H1 (cell line): ENCODE measurements around the gene PLEKHN1. TPM values are rescaled to one million over a fixed set of nuclear protein-coding genes. Genes with fewer than 3 reads are reported as not detected.

Source experiments
- CTCF ChIA-PET: fragments of 300-600 bp; sonication (Branson Sonifier 250); formaldehyde crosslinking; loops from one replicate; lab custom pipeline; 2021; ENCODE audit not compliant: partially characterized antibody; lab: Charles Lee
- POLR2A ChIA-PET: fragments of 300-600 bp; sonication (Branson Sonifier 250); formaldehyde crosslinking; loops from one replicate; lab custom pipeline; 2021; ENCODE audit warnings: inconsistent platforms; ENCODE audit not compliant: partially characterized antibody; lab: Charles Lee
- DNase-seq, 2 experiments: peaks; one replicate each; pipeline versions ENCODE4 v3.0.0 to v3.0.0-alpha.2; 2010 to 2022; ENCODE audit warnings: low spot score in 2 of 2, low read depth in 1 of 2, mixed read lengths in 1 of 2
- FAIRE-seq: peaks from 2 replicates; lab custom pipeline; 2011; peaks lifted over from hg19 to GRCh38; lab: Jason Lieb, UNC
- H2AFZ ChIP-seq: 2 replicates; pipeline ENCODE4 v1.8.1; 2012; ENCODE audit warnings: low read length, inconsistent platforms
- H2AK5ac ChIP-seq: 2 replicates; pipeline ENCODE4 v1.6.1; 2013; ENCODE audit warnings: low read depth, low read length
- H2BK120ac ChIP-seq: replicated peaks from 2 replicates; pipeline ENCODE3; 2013; ENCODE audit warnings: low read depth, low read length, inconsistent platforms
- H2BK12ac ChIP-seq: 2 replicates; pipeline ENCODE4 v1.6.1; 2013; ENCODE audit warnings: low read depth, low read length
- H2BK15ac ChIP-seq: 2 replicates; pipeline ENCODE4 v1.6.1; 2013; ENCODE audit warnings: low read length
- H2BK20ac ChIP-seq: 2 replicates; pipeline ENCODE4 v1.6.1; 2013; ENCODE audit warnings: low read length
- H2BK5ac ChIP-seq: 2 replicates; pipeline ENCODE4 v1.6.1; 2013; ENCODE audit warnings: low read depth, low read length
- H3K14ac ChIP-seq: 2 replicates; pipeline ENCODE4 v1.6.1; 2013; ENCODE audit warnings: inconsistent platforms; ENCODE audit not compliant: insufficient read length
- H3K18ac ChIP-seq: 2 replicates; pipeline ENCODE4 v1.6.1; 2013; ENCODE audit warnings: low read length; ENCODE audit errors: extremely low read depth
- H3K23ac ChIP-seq: 2 replicates; pipeline ENCODE4 v1.6.1; 2013; ENCODE audit warnings: inconsistent platforms; ENCODE audit not compliant: insufficient read length
- H3K23me2 ChIP-seq: 2 replicates; pipeline ENCODE4 v1.6.1; 2013; ENCODE audit warnings: low read depth, low read length
- H3K27ac ChIP-seq: 2 replicates; pipeline ENCODE4 v1.6.1; 2011; ENCODE audit warnings: low read depth, low read length, inconsistent platforms
- H3K27me3 ChIP-seq, 4 experiments: replicated peaks in 1 of 4; 1 replicate in 1 of 4; 2 replicates in 3 of 4; pipeline versions ENCODE4 v1.6.1 to v1.8.1; 2011 to 2013; ENCODE audit warnings: low read length in 3 of 4, mild to moderate bottlenecking in 3 of 4, inconsistent platforms in 2 of 4, mixed read lengths in 2 of 4, moderate library complexity in 1 of 4; ENCODE audit not compliant: control insufficient read depth in 3 of 4, insufficient read depth in 3 of 4; ENCODE audit errors: extremely low read depth in 1 of 4
- H3K36me3 ChIP-seq, 4 experiments: 2 replicates each; pipeline versions ENCODE4 v1.6.1 to v1.8.1; 2011 to 2013; ENCODE audit warnings: mild to moderate bottlenecking in 4 of 4, low read length in 3 of 4, moderate library complexity in 2 of 4, control low read depth in 1 of 4, inconsistent platforms in 1 of 4; ENCODE audit not compliant: insufficient read depth in 4 of 4, control insufficient read depth in 2 of 4
- H3K4ac ChIP-seq: replicated peaks from 2 replicates; pipeline ENCODE3; 2013; ENCODE audit warnings: low read length, low read depth, mixed read lengths, inconsistent platforms; ENCODE audit not compliant: insufficient read length
- H3K4me1 ChIP-seq, 4 experiments: replicated peaks in 1 of 4; 1 replicate in 1 of 4; 2 replicates in 3 of 4; pipeline versions ENCODE4 v1.6.1 to v1.8.1; 2011 to 2013; ENCODE audit warnings: low read length in 3 of 4, inconsistent platforms in 2 of 4, mixed read lengths in 1 of 4; ENCODE audit not compliant: insufficient read depth in 4 of 4, control insufficient read depth in 3 of 4
- H3K4me2 ChIP-seq, 2 experiments: 2 replicates each; pipeline versions ENCODE4 v1.6.1 to v1.8.1; 2011 to 2013; ENCODE audit warnings: low read depth in 2 of 2, low read length in 2 of 2, control low read depth in 1 of 2, inconsistent platforms in 1 of 2, mild to moderate bottlenecking in 1 of 2; ENCODE audit not compliant: insufficient read depth in 1 of 2
- H3K4me3 ChIP-seq, 4 experiments: fragments of 200-600, 300-600 bp in 1 of 4; sonication (generic), shearing (Covaris generic), sonication (Bioruptor Twin) in 1 of 4; 2 replicates each; pipeline versions ENCODE4 v1.5.1 to v1.8.1; 2011 to 2016; ENCODE audit warnings: low read length in 4 of 4, low read depth in 3 of 4, control low read depth in 2 of 4, inconsistent platforms in 2 of 4, mild to moderate bottlenecking in 2 of 4, mixed read lengths in 1 of 4, moderate library complexity in 1 of 4; ENCODE audit not compliant: insufficient read depth in 2 of 4; ENCODE audit errors: extremely low read depth in 1 of 4
- H3K56ac ChIP-seq: replicated peaks from 2 replicates; pipeline ENCODE3; 2013; ENCODE audit warnings: low read depth, mild to moderate bottlenecking, mixed read lengths, low read length, inconsistent platforms; ENCODE audit not compliant: insufficient read length
- H3K79me1 ChIP-seq: 2 replicates; pipeline ENCODE4 v1.6.1; 2013; ENCODE audit warnings: low read depth, low read length, control low read depth
- H3K79me2 ChIP-seq, 2 experiments: 2 replicates each; pipeline versions ENCODE4 v1.6.1 to v1.8.1; 2012 to 2013; ENCODE audit warnings: low read length in 2 of 2, mild to moderate bottlenecking in 2 of 2, inconsistent platforms in 1 of 2; ENCODE audit not compliant: insufficient read depth in 2 of 2, control insufficient read depth in 1 of 2
- H3K9ac ChIP-seq, 4 experiments: replicated peaks in 1 of 4; 1 replicate in 1 of 4; 2 replicates in 3 of 4; pipeline versions ENCODE4 v1.6.1 to v1.8.1; 2011 to 2013; ENCODE audit warnings: low read depth in 3 of 4, low read length in 3 of 4, control low read depth in 2 of 4, mild to moderate bottlenecking in 2 of 4, moderate library complexity in 2 of 4, inconsistent platforms in 1 of 4; ENCODE audit errors: extremely low read depth in 1 of 4
- H3K9me3 ChIP-seq, 2 experiments: 2 replicates each; pipeline versions ENCODE4 v1.6.1 to v1.8.1; 2012 to 2013; ENCODE audit warnings: mild to moderate bottlenecking in 2 of 2, moderate library complexity in 2 of 2, control low read depth in 1 of 2, inconsistent platforms in 1 of 2, low read depth in 1 of 2, low read length in 1 of 2, mixed read lengths in 1 of 2; ENCODE audit not compliant: insufficient read depth in 2 of 2
- H4K20me1 ChIP-seq, 2 experiments: replicated peaks in 1 of 2; 2 replicates each; pipeline versions ENCODE3 to v1.8.1; 2011 to 2013; ENCODE audit warnings: inconsistent platforms in 2 of 2, low read length in 2 of 2, mild to moderate bottlenecking in 1 of 2; ENCODE audit not compliant: insufficient read depth in 2 of 2, control insufficient read depth in 1 of 2
- H4K5ac ChIP-seq: 2 replicates; pipeline ENCODE4 v1.6.1; 2013; ENCODE audit warnings: low read length, low read depth, mixed read lengths, inconsistent platforms; ENCODE audit not compliant: insufficient read length
- H4K8ac ChIP-seq: 2 replicates; pipeline ENCODE4 v1.8.0; 2013; ENCODE audit warnings: mild to moderate bottlenecking, moderate library complexity, low read length, inconsistent platforms; ENCODE audit not compliant: insufficient read depth; ENCODE audit errors: extremely low read depth
- H4K91ac ChIP-seq: replicated peaks from 2 replicates; pipeline ENCODE3; 2013; ENCODE audit warnings: low read length, mixed read lengths, inconsistent platforms; ENCODE audit not compliant: insufficient read length
- CTBP2 ChIP-seq: IDR thresholded peaks from 2 replicates; pipeline ENCODE4 v1.7.0; 2011; ENCODE audit warnings: borderline replicate concordance, mild to moderate bottlenecking, moderate library complexity, mixed read lengths, low read length; ENCODE audit not compliant: insufficient read depth, insufficient read length
- EZH2 ChIP-seq: fragments of 200-600 bp; sonication (generic); IDR thresholded peaks from 2 replicates; pipeline ENCODE4 v1.7.1; 2012; ENCODE audit warnings: low read depth, mild to moderate bottlenecking, moderate library complexity, low read length, inconsistent platforms; ENCODE audit not compliant: severe bottlenecking
- KDM5A ChIP-seq: fragments of 200-600 bp; IDR thresholded peaks from 2 replicates; pipeline ENCODE4 v1.7.1; 2012; ENCODE audit warnings: mild to moderate bottlenecking, low read length, inconsistent platforms, mixed read lengths
- RAD21 ChIP-seq, 2 experiments: IDR thresholded peaks in 1 of 2; conservative IDR thresholded peaks in 1 of 2; 2 replicates each; pipeline ENCODE4 v1.6.1; 2011; ENCODE audit warnings: low read depth in 2 of 2, low read length in 2 of 2, improper control_type of control experiment in 1 of 2, inconsistent platforms in 1 of 2, mild to moderate bottlenecking in 1 of 2, moderate library complexity in 1 of 2
- RBBP5 ChIP-seq: IDR thresholded peaks from 2 replicates; pipeline ENCODE4 v1.7.1; 2012; ENCODE audit warnings: low read depth, mild to moderate bottlenecking, inconsistent platforms, low read length, moderate library complexity, borderline replicate concordance
- SIN3A ChIP-seq, 2 experiments: IDR thresholded peaks in 1 of 2; conservative IDR thresholded peaks in 1 of 2; 2 replicates each; pipeline ENCODE4 v1.6.1; 2011 to 2012; ENCODE audit warnings: low read length in 2 of 2, improper control_type of control experiment in 1 of 2, low read depth in 1 of 2, mild to moderate bottlenecking in 1 of 2
- SIX5 ChIP-seq: IDR thresholded peaks from 2 replicates; pipeline ENCODE4 v1.6.1; 2011; ENCODE audit warnings: mild to moderate bottlenecking, low read depth, low read length
- SRF ChIP-seq: IDR thresholded peaks from 2 replicates; pipeline ENCODE4 v1.6.1; 2011; ENCODE audit warnings: mild to moderate bottlenecking, low read depth, low read length, moderate library complexity
- SUZ12 ChIP-seq: fragments of 200-600 bp; sonication (generic); IDR thresholded peaks from 2 replicates; pipeline ENCODE4 v1.6.1; 2012; ENCODE audit warnings: mild to moderate bottlenecking, inconsistent platforms, low read length, moderate library complexity, mixed read lengths
- TAF1 ChIP-seq: IDR thresholded peaks from 2 replicates; pipeline ENCODE4 v1.6.1; 2011; ENCODE audit warnings: mild to moderate bottlenecking, low read depth, low read length
- whole genome bisulfite sequencing, 2 experiments: shearing (Covaris generic) in 1 of 2; methylation state at CpG; one replicate each; pipeline versions ENCODE4 v1.1.6 to v1.1.7; 2013 to 2015; ENCODE audit warnings: low lambda C conversion rate in 2 of 2, mixed read lengths in 2 of 2, inconsistent platforms in 1 of 2, low coverage in 1 of 2, missing lambda C conversion rate in 1 of 2; ENCODE audit not compliant: insufficient replicate concordance in 2 of 2, insufficient coverage in 1 of 2, insufficient read length in 1 of 2; ENCODE audit errors: extremely low coverage in 1 of 2, missing lambda C conversion rate in 1 of 2; 5-methylcytosine and 5-hydroxymethylcytosine counted together
- polyA plus RNA-seq, 7 experiments: library from polyadenylated mRNA; depleted of rRNA in 3 of 7; stranded (reverse) in 5 of 7; unstranded in 2 of 7; fragments of >200 nt in 5 of 7; fragments of 200-250 nt in 2 of 7; gene quantifications; 1 replicate in 5 of 7; 2 replicates in 1 of 7; 4 replicates in 1 of 7; pipeline versions ENCODE4 v1.2.1 to v1.2.3, GENCODE V29; 2011 to 2013; ENCODE audit warnings: missing spikeins in 2 of 7, mixed read lengths in 2 of 7
- total RNA-seq: library from RNA; stranded (reverse); fragmentation: NEBNext Ultra II Directional; extraction: Animal tissue kit (Norgen Biotek cat#: 25700); gene quantifications from 2 replicates; pipeline ENCODE4 v1.2.1, GENCODE V29; 2021

The PLEKHN1 gene
- total and polyA plus RNA-seq, 2 of the 8 experiments (the other 6 are each of a cell fraction or from before 2014, with no cell fraction given), result 0.39 to 1.5 TPM

DNA sequence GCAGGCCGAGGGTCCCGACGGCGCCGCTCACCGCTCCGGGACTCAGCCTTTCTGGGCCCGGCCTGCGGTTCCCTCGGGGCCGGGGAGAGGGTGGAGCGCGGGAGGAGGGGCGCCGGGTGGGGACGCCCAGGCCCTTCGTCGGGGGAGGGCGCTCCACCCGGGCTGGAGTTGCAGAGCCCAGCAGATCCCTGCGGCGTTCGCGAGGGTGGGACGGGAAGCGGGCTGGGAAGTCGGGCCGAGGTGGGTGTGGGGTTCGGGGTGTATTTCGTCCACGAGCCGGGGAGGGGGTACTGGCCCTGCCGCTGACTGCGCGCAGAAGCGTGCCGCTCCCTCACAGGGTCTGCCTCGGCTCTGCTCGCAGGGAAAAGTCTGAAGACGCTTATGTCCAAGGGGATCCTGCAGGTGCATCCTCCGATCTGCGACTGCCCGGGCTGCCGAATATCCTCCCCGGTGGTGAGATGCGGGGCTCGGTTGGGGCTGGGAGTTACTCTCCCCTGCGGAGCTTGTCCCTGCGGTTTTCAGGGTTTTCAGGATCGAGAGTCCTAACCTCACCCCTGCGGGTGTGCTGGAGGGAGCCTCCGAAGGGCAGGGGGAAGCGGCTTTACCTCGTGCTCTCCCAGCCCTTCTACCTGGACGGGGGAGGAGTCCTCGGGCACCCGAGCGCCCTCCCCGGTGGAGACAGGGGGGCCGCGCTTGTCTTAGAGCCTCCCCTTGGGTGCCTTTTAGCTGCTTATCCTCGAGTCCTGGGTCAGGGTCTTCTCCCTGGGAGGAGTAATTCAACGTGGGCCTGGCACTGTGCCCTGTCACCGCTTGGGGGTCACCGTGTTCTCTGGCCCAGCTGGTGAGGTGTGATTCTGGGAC lies 40.5 kb upstream of the PLEKHN1 start:
- WGBS, 2 experiments, result 11% methylated on average over 30 of the region's 65 CpGs; no CpG with 5 or more reads in 1 of the 2 experiments
- no peak for DNase-seq
- TF ChIP-seq KDM5A (no peak), RAD21 (IDR thresholded peaks at IDR 0.05 in 1 of 2, conservative IDR thresholded peaks at IDR 0.05 in 1 of 2; ENCODE audit: low read depth in 2 of 2, low read length in 2 of 2) (0 out of 4 replicates have a peak, but pooled peaks of 1 of the 2 experiments have one; percentile 9), SIX5 (no peak), SRF (no peak), RBBP5 (no peak), EZH2 (peak; percentile 93), CTBP2 (peak; percentile 31), SUZ12 (peak; percentile 94), SIN3A (conservative IDR thresholded peaks at IDR 0.05 in 1 of 2, IDR thresholded peaks at IDR 0.05 in 1 of 2; ENCODE audit: low read depth in 1 of 2, low read length in 2 of 2) (no peak), TAF1 (no peak)

More for the DNA sequence above, 40.5 kb upstream of the PLEKHN1 start:
- H3K79me2 ChIP-seq, result no peaks in the 10 kb centered on the region
- peaks cover 0 to 8% (median 0%) of the 10 kb centered on the region in 4 experiments; a peak in 1 of 8 replicates for H3K36me3 ChIP-seq
- H3K56ac ChIP-seq, result no peak overlapping the region
- no peak overlapping the region for H3K27ac ChIP-seq
- H3K18ac ChIP-seq, result peak overlapping the region; percentile 32
- H4K91ac ChIP-seq, result no peak overlapping the region
- no peak overlapping the region for H3K9ac ChIP-seq
- H2AFZ ChIP-seq, result no peak overlapping the region
- H2BK20ac ChIP-seq, result no peak overlapping the region
- no peak overlapping the region for H2BK12ac ChIP-seq
- 0 out of 2 replicates have a peak overlapping the region, but pooled peaks have one; percentile 61 for H2BK15ac ChIP-seq
- H3K4me1 ChIP-seq, result peaks cover 0 to 35% (median 17%) of the 10 kb centered on the region in 4 experiments; a peak in 6 of 7 replicates
- H2BK120ac ChIP-seq, result no peak overlapping the region
- H3K9me3 ChIP-seq, result no peaks in the 10 kb centered on the region
- peaks cover 25 to 31% of the 10 kb centered on the region in 2 experiments for H4K20me1 ChIP-seq
- no peak overlapping the region for H3K23ac ChIP-seq
- peak overlapping the region; percentile 60 to 88 for H3K4me2 ChIP-seq
- no peak overlapping the region for H4K8ac ChIP-seq
- CTCF ChIA-PET, result interaction anchor here (0.8 to 2.0 kb wide), 9 partner anchors 13 to 196 kb away, joined by 3 to 14 read pairs (median 4); no protein-coding TSS in a partner anchor
- no peaks in the 10 kb centered on the region for H3K79me1 ChIP-seq
- no peak overlapping the region for H2BK5ac ChIP-seq
- no peak overlapping the region for H3K4ac ChIP-seq
- no peak overlapping the region for H4K5ac ChIP-seq
- POLR2A ChIA-PET, result interaction anchor here (1.2 to 2.3 kb wide), 3 partner anchors 14 to 21 kb away, joined by 7 to 14 read pairs (median 9); no protein-coding TSS in a partner anchor
- H2AK5ac ChIP-seq, result no peak overlapping the region; the same call in 1 of the 2 replicates
- no peak overlapping the region for H3K14ac ChIP-seq
- H3K4me3 ChIP-seq, result peak overlapping the region; percentile 0 to 60 (median 15); a peak in 6 of 8 replicates
- H3K27me3 ChIP-seq, result peaks cover 91 to 99% (median 96%) of the 10 kb centered on the region in 4 experiments
- FAIRE-seq, result no peak
- H3K23me2 ChIP-seq, result peaks cover 6% of the 10 kb centered on the region; the same call in 1 of the 2 replicates
